A673 (cell line): ENCODE measurements around the gene DVL1. TPM values are rescaled to one million over a fixed set of nuclear protein-coding genes. Genes with fewer than 3 reads are reported as not detected.
A peak's percentile ranks its signal among the peaks of the same experiment; 100 is the strongest.
"Not testable (repeated sequence)": the region's sequence is repeated elsewhere in the genome, so short reads cannot be mapped to it uniquely, and the experiment has no call there.

Experiments used
- BruUV-seq: library from RNA; stranded (reverse); fragments of 400-500 nt; replicated peaks from 2 replicates; lab custom pipeline; 2021; lab: Mats Ljungman, UMichigan
- CTCF ChIA-PET: fragments of 300-600 bp; sonication (Branson Sonifier 250); formaldehyde crosslinking; loops from one replicate; lab custom pipeline; 2022; ENCODE audit warnings: antibody characterized with exemption; lab: Charles Lee
- POLR2A ChIA-PET: fragments of 300-600 bp; sonication (Branson Sonifier 250); formaldehyde crosslinking; loops from one replicate; lab custom pipeline; 2022; ENCODE audit warnings: antibody characterized with exemption; ENCODE audit not compliant: low non-redundant PET; lab: Charles Lee
- DNase-seq: peaks from one replicate; pipeline ENCODE4 v3.0.0-alpha.2; 2015; ENCODE audit warnings: low spot score
- H3K27ac ChIP-seq: fragments of 200-600 bp; sonication (generic); 2 replicates; pipeline ENCODE4 v1.5.1; 2016; ENCODE audit warnings: mixed run types, low read depth, mild to moderate bottlenecking, mixed read lengths, antibody characterized with exemption, low read length; ENCODE audit not compliant: poor library complexity, severe bottlenecking
- H3K27me3 ChIP-seq: fragments of 200-600 bp; sonication (generic); replicated peaks from 2 replicates; pipeline ENCODE4 v1.6.1; 2017; ENCODE audit warnings: mixed run types, low read depth, mild to moderate bottlenecking, mixed read lengths, antibody characterized with exemption, low read length; ENCODE audit not compliant: insufficient read depth, poor library complexity
- H3K36me3 ChIP-seq: fragments of 200-600 bp; sonication (generic); 2 replicates; pipeline ENCODE4 v1.6.1; 2016; ENCODE audit warnings: mixed run types, mild to moderate bottlenecking, mixed read lengths, antibody characterized with exemption, low read length; ENCODE audit not compliant: insufficient read depth, poor library complexity, severe bottlenecking
- H3K4me1 ChIP-seq: fragments of 200-600 bp; sonication (generic); 2 replicates; pipeline ENCODE4 v1.6.1; 2017; ENCODE audit warnings: mixed run types, mild to moderate bottlenecking, mixed read lengths, antibody characterized with exemption, low read length; ENCODE audit not compliant: insufficient read depth, poor library complexity, severe bottlenecking
- H3K4me3 ChIP-seq: fragments of 200-600 bp; sonication (generic); 2 replicates; pipeline ENCODE4 v1.5.1; 2016; ENCODE audit warnings: low read depth, mixed run types, mild to moderate bottlenecking, mixed read lengths, low read length; ENCODE audit not compliant: poor library complexity, severe bottlenecking
- H3K9me3 ChIP-seq: fragments of 200-600 bp; sonication (generic); 2 replicates; pipeline ENCODE4 v1.6.1; 2016; ENCODE audit warnings: mixed run types, low read depth, mild to moderate bottlenecking, mixed read lengths, antibody characterized with exemption, low read length; ENCODE audit not compliant: poor library complexity, severe bottlenecking
- EZH2 ChIP-seq: fragments of 200-600 bp; sonication (generic); IDR thresholded peaks from 2 replicates; pipeline ENCODE4 v1.6.1; 2017; ENCODE audit warnings: borderline replicate concordance, low read depth, mild to moderate bottlenecking, mixed read lengths, antibody characterized with exemption, low read length; ENCODE audit not compliant: poor library complexity, severe bottlenecking
- intact Hi-C: fragments of 100-400 bp; cut with micrococcal nuclease; formaldehyde crosslinking; loops from one replicate; pipeline ENCODE4 v1.10.0; 2022; ENCODE audit not compliant: unreplicated experiment
- total RNA-seq: library from RNA; stranded (reverse); gene quantifications from 2 replicates; pipeline ENCODE4 v1.2.3, GENCODE V29; 2021
- TF ChIP-seq, protein P1 (sequence below): fragments of 300-800, 200-600 bp; sonication (generic); conservative IDR thresholded peaks from 2 replicates; pipeline ENCODE4 v1.5.1; 2017; ENCODE audit warnings: low read depth, mild to moderate bottlenecking, antibody characterized with exemption, low read length, moderate library complexity, mixed read lengths

DVL1 gene
- total RNA-seq, 1 experiment from 2014 or later, result 48.0 TPM

DNA sequence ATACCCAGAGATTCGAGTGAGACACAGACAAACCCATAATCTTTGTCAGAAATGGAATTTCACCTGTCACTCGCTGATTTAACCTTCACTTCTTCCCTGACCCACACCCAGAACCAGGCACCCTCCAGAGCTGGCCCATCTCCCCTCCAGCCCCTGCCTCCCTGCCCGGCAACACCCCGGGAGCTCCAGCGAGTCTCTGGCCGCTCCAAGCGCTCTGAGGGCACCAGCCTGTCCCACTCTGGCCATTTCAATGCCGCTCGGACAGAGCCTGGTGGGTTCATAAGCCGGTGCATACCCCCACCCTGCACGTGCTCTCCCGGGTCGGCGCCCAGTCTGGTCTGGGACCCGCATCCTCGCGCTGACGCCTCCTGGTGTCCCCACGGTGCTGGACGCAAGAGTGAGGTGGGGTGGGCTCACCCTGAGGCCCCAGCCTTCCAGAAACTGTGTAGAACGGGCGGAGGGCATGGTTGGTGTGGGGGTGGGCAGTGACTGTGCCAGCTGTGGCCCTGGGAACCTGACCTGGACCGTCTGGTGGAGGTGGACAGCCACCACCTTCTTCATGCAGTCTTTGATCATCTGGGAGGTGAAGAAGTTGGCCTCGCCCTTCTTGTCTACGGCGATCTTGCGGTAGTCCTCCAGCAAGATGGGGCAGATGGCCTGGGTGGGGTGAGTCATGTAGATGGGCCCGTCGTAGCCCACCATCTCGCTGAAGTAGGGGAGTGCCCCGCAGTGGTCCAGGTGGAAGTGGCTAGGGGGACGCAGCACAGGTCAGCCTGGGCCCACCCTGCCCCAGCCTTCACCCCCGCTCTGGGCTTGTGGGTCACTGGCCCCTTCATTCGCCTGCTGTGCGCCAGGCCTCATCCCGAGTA is 30.2 kb downstream of the DVL1 start:
- TF ChIP-seq, protein P1, sequence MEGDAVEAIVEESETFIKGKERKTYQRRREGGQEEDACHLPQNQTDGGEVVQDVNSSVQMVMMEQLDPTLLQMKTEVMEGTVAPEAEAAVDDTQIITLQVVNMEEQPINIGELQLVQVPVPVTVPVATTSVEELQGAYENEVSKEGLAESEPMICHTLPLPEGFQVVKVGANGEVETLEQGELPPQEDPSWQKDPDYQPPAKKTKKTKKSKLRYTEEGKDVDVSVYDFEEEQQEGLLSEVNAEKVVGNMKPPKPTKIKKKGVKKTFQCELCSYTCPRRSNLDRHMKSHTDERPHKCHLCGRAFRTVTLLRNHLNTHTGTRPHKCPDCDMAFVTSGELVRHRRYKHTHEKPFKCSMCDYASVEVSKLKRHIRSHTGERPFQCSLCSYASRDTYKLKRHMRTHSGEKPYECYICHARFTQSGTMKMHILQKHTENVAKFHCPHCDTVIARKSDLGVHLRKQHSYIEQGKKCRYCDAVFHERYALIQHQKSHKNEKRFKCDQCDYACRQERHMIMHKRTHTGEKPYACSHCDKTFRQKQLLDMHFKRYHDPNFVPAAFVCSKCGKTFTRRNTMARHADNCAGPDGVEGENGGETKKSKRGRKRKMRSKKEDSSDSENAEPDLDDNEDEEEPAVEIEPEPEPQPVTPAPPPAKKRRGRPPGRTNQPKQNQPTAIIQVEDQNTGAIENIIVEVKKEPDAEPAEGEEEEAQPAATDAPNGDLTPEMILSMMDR, result no peak
- no peak for TF ChIP-seq EZH2
- POLR2A ChIA-PET, result no interaction called here
- no peaks in the 10 kb centered on the region for H3K27me3 ChIP-seq
- CTCF ChIA-PET, result no interaction called here
- peaks cover 48% of the 10 kb centered on the region for H3K36me3 ChIP-seq
- H3K9me3 ChIP-seq, result no peaks in the 10 kb centered on the region
- BruUV-seq, result no TSS peak
- no peak for DNase-seq
- no peak overlapping the region for H3K4me3 ChIP-seq
- peak overlapping the region; percentile 47 for H3K27ac ChIP-seq
- intact Hi-C loops, result no loop called here
- H3K4me1 ChIP-seq, result peaks cover 14% of the 10 kb centered on the region

DNA sequence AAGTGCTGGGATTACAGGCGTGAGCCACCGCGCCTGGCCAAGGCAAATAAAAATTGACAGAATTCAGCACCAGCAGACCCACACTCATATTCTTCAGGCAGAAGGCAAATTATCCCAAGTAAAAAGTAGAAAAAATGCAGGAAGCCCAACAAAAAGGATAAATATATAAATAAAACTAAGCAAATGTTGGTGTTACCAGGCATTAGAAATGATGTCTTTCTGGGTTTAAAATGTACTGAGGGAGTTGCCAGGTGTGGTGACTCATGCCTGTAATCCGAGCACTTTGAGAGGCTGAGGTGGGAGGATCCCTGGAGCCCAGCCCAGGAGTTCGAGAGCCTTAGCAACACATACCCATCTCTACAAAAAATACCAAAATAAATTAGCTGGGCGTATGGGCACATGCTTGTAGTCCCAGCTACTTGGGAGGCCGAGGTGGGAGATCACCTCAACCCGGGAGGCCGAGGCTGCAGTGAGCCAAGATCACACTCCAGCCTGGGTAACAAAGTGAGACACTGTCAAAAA is 31.0 kb downstream of the DVL1 start:
- ChIA-PET CTCF (no interaction called here), POLR2A (no interaction called here)
- H3K36me3 ChIP-seq, result peaks cover 56% of the 10 kb centered on the region
- TF ChIP-seq, protein P1, result no peak
- no peak for TF ChIP-seq EZH2
- no peaks in the 10 kb centered on the region for H3K27me3 ChIP-seq
- intact Hi-C loops, result no loop called here
- peak; percentile 83 for DNase-seq
- H3K4me1 ChIP-seq, result peaks cover 14% of the 10 kb centered on the region
- H3K9me3 ChIP-seq, result no peaks in the 10 kb centered on the region
- H3K4me3 ChIP-seq, result no peak overlapping the region
- H3K27ac ChIP-seq, result peak overlapping the region; percentile 47
- BruUV-seq, result no TSS peak

DNA sequence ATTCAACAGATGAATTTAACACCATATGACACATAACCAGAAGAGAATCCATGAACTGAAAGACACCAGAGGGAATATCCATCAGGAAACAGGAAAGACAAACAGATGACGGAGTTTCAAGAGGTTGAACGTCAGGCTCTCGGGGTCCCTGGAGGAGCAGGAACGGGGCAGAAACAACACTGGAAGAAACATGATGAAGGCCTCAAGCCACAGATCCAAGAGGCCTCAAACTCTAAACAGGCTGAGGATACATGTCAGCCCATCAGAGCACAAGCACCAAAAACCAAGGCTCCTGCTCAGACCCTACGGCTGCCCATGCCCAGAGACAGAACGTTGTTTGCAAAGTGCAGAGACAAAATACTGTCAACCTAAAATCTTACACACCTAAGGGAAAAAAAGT is 31.8 kb downstream of the DVL1 start:
- no peaks in the 10 kb centered on the region for H3K27me3 ChIP-seq
- intact Hi-C loops, result no loop called here

DNA sequence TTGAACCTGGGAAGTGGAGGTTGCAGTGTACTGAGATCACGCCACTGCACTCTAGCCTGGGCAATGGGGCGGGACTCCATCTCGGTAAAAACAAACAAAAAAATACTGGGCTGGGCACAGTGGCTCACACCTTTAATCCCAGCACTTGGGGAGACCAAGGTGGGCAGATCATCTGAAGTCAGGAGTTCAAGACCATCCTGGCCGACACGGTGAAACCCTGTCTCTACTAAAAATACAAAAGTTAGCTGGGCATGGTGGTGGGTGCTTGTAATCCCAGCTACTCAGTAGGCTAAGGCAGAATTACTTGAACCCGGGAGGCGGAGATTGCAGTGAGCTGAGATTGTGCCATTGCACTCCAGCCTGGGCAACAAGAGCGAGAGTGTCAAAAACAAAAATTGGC is 33.0 kb downstream of the DVL1 start:
- POLR2A ChIA-PET, H3K27ac ChIP-seq, H3K27me3 ChIP-seq, BruUV-seq, H3K9me3 ChIP-seq, DNase-seq, H3K4me3 ChIP-seq, CTCF ChIA-PET, intact Hi-C loops: not testable (repeated sequence)
- peaks cover 14% of the 10 kb centered on the region for H3K4me1 ChIP-seq
- H3K36me3 ChIP-seq, result peaks cover 66% of the 10 kb centered on the region

More for the DNA sequence above, 31.8 kb downstream of the DVL1 start:
- Histone ChIP-seq H3K4me3 (no peak overlapping the region), H3K4me1 (peaks cover 14% of the 10 kb centered on the region), H3K36me3 (peaks cover 63% of the 10 kb centered on the region), H3K27ac (no peak overlapping the region), H3K9me3 (no peaks in the 10 kb centered on the region)
- DNase-seq, result no peak
- ChIA-PET POLR2A (no interaction called here), CTCF (no interaction called here)
- BruUV-seq, result TSS peak; percentile 59
- TF ChIP-seq EZH2, result no peak
- TF ChIP-seq, protein P1, result no peak
